ENCODE measurements around the gene HSDL2.
"Not testable (repeated sequence)": the region's sequence is repeated elsewhere in the genome, so short reads cannot be mapped to it uniquely, and the experiment has no call there.

The HSDL2 gene

DNA sequence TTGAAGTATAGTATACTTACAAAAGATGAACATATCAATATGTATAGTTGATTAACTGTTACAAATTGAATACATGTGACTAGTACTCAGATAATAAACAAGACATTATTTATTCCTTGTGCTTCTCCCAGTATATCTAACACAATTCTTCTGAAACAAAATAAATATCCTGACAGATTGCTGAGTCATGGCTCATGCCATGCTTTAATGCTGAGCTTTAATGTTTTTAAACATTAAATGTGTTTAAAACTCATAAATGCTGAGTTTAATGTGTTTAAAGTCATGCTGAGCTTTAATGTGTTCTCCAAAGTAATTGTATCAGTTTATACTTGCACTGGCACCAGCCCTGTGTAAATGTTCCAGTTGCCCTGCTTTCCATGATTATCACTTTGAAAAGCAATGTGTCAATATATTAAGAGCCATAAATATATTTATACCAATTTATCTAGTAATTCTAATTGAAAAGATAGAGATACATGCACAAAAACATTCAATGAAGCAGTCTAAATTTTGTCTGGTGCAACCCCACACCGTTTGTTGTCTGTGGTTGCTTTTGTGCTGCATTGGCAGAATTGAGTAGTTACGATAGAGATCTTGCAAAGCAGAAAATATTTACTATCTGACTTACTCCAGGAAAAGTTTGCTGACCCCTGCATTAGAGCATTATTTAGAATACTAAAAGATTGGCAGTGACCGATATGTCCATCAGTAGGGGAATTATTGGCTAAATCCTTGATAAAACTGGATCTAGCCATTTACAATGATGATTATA lies 122.5 kb downstream of the HSDL2 start:
- DNase-seq, result no peak

DNA sequence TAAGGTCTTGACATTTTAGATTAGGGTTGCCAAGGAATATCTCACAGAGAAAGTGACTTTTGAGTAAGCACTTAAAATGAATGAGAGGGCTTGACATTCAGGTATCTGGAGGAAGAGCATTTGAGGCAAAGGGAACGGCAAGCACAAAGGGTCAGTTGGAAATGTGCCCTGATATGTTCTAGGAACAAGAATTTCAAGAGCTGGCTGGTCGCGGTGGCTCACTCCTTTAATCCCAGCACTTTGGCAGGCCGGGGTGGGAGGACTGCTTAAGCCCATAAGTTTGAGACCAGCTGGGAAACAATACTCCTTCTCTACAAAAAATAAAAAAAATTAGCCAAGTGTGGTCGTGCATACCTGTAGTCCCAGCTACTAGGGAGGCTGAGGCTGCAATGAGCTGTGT lies 123.3 kb downstream of the HSDL2 start:
- DNase-seq, result no peak

DNA sequence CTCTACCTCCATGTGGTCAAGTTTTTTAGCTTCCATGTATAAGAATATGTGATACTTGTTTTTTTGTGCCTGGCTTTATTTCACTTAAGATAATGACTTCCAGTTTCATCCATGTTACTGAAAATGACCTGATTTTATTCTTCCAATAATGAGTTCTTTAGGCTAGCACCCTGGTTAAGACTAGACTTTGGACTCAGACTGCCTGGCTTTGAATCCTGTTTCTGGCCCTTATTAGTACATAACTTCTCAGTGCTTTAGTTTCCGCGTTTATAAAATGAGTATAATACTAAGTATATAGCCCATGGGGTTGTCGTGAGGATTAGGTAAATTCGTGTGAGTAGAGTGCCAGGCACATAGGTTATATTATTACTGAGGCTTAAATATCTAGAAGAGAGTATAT lies 125.2 kb downstream of the HSDL2 start:
- DNase-seq, result no peak

DNA sequence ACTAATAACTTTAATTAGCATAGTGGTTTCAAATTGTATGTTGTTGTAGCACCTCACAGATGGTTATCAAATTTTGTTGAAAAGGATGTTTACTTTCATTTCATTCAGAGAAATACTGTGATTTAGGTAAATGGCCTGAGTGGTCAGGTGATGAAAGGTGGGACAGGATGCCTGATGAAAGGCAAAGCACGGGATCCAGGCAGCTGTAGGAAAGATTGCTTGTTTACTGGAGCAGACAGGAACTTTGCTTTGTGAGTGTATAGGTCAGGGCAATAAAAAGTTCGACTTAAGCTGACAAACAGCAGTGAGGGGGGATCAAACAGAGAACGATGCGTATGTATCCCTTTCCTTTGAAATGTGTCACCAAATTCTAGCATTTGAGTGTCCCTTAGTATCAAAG lies 125.7 kb downstream of the HSDL2 start:
- no peak for DNase-seq

DNA sequence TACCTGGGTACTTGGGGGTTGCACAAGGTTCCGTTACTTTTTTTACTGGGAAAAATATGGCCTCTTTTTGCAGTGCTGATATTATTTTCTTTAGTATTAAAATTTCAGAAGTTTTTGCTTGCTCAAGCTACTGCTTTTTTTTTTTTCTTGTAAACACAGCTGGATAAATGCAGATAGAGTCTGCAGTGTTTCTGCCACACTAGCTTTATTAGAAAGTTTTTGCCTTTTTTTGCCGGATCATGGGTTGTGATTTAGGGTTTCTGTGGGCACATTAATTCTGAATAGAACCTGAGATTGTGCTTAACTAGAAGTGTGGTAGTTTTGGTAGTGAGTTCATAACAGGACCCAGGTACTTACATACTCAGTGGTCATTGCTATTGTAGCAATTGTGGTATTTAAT lies 126.7 kb downstream of the HSDL2 start:
- DNase-seq, result no peak

DNA sequence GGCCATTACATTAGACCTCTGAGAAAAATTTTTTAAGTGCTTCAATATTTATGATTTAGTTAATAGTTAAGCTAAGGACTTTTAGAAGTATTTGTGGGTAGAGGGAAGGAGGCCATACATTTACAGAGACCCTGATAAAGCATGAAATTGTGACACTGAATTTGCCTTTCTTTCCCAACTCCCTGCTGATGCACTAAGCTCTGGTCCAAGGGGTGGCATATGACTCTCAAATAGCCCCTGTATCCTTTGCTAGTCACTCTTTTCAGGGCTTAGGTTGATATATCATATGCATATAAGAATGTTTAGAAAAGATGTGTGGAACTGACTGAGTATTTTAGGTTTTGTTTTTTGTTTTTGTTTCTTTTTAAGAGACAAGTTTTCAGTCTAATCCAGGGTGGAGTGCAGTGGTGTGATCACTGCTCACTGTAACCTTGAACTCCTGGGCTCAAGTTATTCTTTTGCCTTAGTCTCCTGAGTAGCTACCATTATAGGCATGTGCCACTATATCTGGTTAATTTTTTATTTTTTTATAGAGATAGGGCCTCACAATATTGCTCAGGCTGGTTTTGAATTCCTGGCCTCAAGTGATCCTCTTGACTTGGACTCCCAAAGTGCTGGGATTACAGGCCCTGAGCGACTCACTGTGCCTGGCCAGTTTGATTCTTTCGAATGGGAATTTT lies 127.2 kb downstream of the HSDL2 start:
- no peak for DNase-seq

DNA sequence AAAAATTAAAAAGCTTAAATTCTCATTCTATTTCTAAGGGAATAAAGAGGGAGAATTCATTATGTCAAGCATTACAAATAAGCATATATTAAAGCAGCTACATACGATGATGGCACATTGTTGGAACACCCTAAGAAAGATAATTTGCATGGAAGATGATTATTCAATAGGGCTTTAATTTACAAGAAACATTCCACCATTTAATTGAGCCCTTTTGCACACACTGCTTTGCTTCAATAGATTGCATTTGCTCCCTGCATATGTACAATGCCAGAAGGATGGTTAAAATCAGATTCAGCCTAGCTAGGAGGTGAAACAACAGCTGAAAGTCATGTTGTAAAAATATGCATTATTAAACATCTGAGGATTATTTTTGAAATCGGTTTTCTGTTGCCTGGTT lies 128.5 kb downstream of the HSDL2 start:
- no peak for DNase-seq

DNA sequence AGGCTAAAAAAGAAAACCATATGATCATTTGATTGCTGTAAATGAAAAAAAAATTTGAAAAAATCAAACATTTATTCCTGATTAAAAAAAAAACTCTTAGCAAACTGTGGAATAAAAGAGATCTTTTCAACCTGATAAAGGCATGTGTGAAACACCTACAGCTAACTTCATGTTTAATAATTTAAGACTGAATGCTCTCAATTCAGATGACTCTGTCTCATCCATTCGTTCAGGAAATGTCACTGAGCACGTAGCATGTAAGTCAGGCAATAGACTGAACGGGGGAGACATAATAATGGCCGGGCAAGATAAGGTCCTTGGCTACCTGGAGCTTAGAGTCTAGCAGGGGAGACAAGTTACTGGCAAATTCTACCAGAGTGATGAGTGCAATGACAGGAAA lies 132.5 kb downstream of the HSDL2 start:
- not testable (repeated sequence) for DNase-seq

DNA sequence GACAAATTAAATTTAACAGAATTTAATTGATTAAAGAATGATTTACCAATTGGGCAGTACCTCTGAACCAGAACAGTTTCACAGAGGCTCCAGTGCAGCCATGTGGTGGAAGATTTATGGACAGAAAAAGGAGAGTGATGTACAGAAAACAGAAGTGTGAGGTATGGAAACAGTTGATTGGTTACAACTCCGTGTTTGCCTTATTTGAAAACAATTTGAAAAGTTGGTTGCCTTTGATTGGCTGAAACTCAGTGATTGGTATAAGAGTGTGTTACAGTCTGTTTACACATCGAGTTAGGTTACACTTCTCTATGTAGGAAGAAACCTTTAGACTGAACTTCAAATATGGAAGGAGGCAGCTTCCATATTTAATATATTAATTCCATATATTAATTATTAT lies 136.9 kb downstream of the HSDL2 start:
- DNase-seq, result no peak

DNA sequence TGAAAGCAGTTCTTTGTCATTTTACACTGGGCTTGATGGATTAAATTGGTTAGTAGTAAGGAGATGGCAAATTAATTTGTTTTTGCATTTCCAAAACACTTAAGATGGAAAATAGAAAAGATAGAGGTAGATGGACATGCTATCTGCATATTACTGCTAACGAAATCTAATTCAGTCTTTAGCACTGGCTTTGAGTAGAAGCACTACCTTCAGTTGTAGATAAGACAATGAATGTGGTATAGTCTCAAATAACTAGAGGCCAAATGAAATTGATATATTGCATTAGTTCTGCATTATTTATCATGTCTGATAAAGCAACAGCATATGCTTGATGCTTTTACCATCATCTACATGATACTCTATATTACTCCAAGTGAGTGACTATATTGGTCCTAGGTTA lies 140.2 kb downstream of the HSDL2 start:
- no peak for DNase-seq

DNA sequence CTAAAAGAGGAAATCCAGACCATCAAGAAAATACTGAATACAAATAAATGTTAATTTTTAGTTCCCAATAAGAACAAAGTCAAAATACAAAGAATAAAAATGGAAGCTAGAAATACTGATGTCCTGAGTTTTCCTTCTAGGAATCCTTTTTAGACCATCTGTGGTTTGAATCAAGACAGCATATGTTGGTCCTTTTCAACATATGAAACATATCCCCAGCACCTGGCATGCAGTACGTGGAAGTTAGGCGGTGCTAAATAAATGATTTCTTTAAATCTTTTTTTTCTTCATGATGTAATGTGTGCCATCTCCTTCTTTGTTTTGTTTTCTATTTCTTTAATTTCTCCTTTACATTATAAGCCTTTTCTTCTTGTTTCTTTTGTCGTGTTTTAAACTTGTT lies 140.7 kb downstream of the HSDL2 start:
- DNase-seq, result no peak
